HG02973 (cell line): ENCODE data around the gene KIAA1217.
"Not testable (repeated sequence)": the region's sequence is repeated elsewhere in the genome, so short reads cannot be mapped to it uniquely, and the experiment has no call there.

ENCODE experiments used
- ATAC-seq: cut with Tn5 transposase; IDR thresholded peaks from one replicate; pipeline ENCODE4 v1.9.1; 2021; ENCODE audit warnings: moderate library complexity; ENCODE audit not compliant: unreplicated experiment

Gene KIAA1217

GRCh38 chr10:24333736-24334135 lies 124.8 kb downstream of the KIAA1217 start:
- ATAC-seq: no peak

GRCh38 chr10:24334279-24334939 lies 125.5 kb downstream of the KIAA1217 start:
- ATAC-seq: no peak

GRCh38 chr10:24337723-24338122 lies 128.8 kb downstream of the KIAA1217 start:
- not testable (repeated sequence) for ATAC-seq

GRCh38 chr10:24339387-24339786 lies 130.4 kb downstream of the KIAA1217 start:
- no peak for ATAC-seq

- ATAC-seq: no peak
Measured at GRCh38 chr10:24340446-24340845, 131.5 kb downstream of the KIAA1217 start.

GRCh38 chr10:24340883-24341282 lies 131.9 kb downstream of the KIAA1217 start:
- ATAC-seq: no peak

GRCh38 chr10:24341371-24341770 lies 132.4 kb downstream of the KIAA1217 start:
- no peak for ATAC-seq

GRCh38 chr10:24341897-24342296 lies 133.0 kb downstream of the KIAA1217 start:
- ATAC-seq: no peak

GRCh38 chr10:24343686-24344085 lies 134.7 kb downstream of the KIAA1217 start:
- ATAC-seq: no peak

- ATAC-seq: no peak
Measured at GRCh38 chr10:24344279-24344678, 135.3 kb downstream of the KIAA1217 start.

GRCh38 chr10:24344695-24345463 lies 135.9 kb downstream of the KIAA1217 start:
- ATAC-seq: no peak

- no peak for ATAC-seq
Measured at GRCh38 chr10:24346877-24347519, 138.1 kb downstream of the KIAA1217 start.

- no peak for ATAC-seq
Measured at GRCh38 chr10:24349379-24350001, 140.6 kb downstream of the KIAA1217 start.

- ATAC-seq: no peak
Measured at GRCh38 chr10:24350070-24350921, 141.4 kb downstream of the KIAA1217 start.

GRCh38 chr10:24350922-24351225 lies 141.9 kb downstream of the KIAA1217 start:
- not testable (repeated sequence) for ATAC-seq

- no peak for ATAC-seq
Measured at GRCh38 chr10:24351961-24352360, 143.0 kb downstream of the KIAA1217 start.

- ATAC-seq: no peak
Measured at GRCh38 chr10:24352399-24352798, 143.5 kb downstream of the KIAA1217 start.

- no peak for ATAC-seq
Measured at GRCh38 chr10:24353319-24353718, 144.4 kb downstream of the KIAA1217 start.

GRCh38 chr10:24355056-24355688 lies 146.2 kb downstream of the KIAA1217 start:
- ATAC-seq: no peak

- ATAC-seq: no peak
Measured at GRCh38 chr10:24357344-24358004, 148.5 kb downstream of the KIAA1217 start.
